Kidney tubule cell (primary cell): ENCODE results near the gene ANK2.

ENCODE experiments used
- DNase-seq: peaks from one replicate; pipeline ENCODE4 v3.0.0-alpha.2; 2018; ENCODE audit warnings: low spot score

ANK2 gene

DNA sequence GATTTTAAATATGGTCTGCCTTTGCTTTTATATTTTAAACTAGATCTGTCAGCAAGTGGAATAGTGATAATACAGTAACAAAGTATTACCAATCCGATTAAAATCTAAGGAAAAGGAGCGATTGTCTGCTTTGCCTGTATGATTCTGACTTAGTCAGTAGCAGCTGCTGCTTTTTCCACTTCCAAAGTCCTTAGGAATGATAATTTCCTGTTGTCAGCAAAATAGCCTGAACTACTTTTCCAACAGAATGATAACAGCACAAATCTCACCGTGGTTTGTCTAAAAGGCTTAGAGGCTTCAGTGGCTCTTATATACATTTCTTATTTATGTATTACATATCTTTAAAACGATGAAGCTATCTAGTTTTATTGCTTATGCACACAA lies 290.0 kb downstream of the ANK2 start:
- no peak for DNase-seq

DNA sequence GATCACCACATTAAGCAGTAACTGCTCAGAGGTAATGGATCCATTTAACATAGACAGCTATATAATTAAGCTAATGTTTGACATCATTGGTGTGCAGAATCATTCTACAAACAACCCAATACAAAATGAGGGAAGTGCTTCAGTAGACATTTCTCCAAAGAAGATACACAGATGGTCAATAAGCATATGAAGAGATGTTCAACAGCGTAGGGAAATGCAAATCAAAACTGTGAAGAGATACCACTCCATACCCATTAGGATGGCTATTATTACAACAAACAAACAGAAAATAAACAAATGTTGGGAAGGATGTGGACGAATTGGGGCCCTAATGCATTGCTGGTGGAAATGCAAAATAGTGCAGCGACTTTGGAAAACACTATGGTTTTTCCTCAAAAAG lies 294.6 kb downstream of the ANK2 start:
- no peak for DNase-seq

DNA sequence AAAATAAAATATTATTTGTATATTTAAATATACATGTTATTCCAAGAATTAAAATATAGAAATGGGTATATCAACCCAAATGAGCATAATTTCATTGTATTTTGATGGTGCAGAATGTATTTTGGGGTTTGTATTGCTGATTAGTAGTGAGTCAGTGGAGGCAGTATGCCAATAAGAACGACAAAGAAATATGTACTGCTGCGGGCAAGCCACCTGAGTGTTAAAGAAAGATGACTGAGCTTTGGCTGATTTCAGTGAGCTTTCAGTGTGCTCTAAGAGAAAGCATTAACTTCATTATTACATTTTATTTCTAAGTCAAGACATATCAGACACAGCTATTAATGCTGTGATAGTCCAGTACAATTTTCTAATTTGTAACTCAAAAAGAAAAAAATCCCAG lies 297.8 kb downstream of the ANK2 start:
- no peak for DNase-seq

DNA sequence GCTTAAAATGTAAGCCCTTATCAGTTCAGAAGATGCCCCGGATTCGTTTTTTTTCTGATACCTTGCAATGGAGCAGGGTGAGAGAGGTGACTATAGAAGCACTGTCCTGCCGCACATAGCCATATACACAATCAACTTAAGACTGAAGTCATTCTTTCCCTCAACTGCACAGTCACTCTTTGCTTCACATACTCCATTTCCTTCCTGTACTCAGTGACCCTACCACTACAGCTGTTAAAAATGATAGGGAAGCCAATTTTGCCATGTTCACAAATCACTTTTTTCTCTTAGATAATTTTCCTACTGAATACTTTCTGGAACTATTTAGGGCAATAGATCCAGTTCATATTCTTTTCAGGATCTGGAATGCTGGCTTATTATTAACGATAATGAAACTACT lies 300.0 kb downstream of the ANK2 start:
- peak; percentile 28 for DNase-seq

DNA sequence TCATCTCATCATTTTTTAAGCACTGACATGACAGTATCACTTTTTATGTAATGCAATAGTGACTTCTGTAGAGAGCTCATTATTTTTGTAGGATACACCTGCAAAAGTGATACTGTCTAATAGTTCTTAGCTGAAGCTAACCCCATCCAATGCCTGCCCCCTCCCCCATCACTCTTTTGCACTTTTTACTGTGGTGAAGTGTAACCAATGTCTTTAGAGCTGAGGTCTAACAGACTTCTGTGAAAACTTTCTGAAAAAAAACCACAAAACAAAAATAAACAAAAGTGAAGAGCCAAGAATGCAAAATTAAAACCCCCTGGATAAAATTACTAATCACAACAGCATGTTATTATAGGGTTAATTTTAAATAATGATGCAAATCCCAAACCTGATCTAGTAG lies 301.1 kb downstream of the ANK2 start:
- no peak for DNase-seq

DNA sequence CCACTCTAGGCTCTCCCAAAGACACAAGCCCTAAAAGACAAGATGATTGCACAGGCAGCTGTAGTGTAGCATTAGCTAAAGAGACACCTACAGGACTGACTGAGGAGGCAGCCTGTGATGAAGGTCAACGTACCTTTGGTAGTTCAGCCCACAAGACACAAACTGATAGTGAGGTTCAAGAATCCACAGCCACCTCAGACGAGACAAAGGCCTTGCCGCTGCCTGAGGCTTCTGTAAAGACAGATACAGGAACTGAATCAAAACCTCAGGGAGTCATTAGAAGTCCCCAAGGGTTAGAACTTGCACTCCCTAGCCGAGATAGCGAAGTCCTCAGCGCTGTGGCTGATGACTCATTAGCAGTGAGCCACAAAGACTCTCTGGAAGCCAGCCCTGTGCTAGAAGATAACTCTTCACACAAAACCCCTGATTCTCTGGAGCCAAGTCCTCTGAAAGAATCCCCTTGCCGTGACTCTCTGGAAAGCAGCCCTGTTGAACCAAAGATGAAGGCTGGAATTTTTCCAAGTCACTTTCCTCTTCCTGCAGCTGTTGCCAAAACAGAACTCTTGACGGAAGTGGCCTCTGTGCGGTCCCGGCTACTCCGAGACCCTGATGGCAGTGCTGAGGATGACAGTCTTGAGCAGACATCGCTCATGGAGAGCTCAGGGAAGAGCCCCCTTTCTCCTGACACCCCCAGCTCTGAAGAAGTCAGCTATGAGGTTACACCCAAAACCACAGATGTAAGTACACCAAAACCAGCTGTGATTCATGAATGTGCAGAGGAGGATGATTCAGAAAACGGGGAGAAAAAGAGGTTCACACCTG lies 306.3 kb downstream of the ANK2 start:
- peak; percentile 73 for DNase-seq

DNA sequence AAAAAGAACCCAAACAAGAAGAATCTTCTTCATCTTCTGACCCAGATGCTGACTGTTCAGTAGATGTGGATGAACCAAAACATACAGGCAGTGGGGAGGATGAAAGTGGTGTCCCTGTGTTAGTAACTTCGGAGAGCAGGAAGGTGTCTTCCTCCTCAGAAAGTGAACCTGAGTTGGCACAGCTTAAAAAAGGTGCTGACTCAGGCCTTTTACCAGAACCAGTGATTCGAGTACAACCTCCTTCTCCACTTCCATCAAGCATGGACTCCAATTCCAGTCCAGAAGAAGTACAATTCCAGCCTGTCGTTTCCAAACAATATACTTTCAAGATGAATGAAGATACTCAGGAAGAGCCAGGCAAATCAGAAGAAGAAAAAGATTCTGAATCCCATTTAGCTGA lies 307.0 kb downstream of the ANK2 start:
- DNase-seq, result no peak

DNA sequence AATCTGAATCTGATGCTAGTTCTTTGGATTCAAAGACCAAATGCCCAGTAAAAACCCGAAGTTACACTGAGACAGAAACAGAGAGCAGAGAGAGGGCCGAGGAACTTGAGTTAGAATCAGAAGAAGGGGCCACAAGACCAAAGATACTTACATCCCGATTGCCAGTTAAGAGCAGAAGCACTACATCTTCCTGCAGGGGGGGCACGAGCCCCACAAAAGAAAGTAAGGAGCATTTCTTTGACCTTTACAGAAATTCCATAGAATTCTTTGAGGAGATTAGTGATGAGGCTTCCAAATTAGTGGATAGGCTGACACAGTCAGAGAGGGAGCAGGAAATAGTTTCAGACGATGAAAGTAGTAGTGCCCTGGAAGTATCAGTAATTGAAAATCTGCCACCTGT lies 309.3 kb downstream of the ANK2 start:
- DNase-seq, result no peak

DNA sequence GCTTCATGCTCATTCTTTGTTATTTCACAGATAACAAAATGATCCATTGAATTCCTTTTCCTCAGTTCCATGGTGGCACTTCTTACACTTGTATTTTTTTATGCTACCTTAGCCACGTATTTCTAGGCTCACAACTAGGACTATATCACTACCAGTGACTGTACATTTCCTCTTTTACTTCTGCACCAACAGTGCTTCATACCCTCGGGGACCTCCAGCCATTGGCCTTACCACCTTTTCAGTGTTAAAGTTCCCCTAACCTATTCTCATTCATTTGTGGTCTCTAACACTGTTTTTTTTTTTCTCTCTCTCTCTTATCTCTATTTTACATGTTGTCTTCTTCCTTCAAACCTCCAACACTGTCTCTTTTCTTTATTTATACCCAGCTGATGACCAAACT lies 315.9 kb downstream of the ANK2 start:
- DNase-seq, result no peak

DNA sequence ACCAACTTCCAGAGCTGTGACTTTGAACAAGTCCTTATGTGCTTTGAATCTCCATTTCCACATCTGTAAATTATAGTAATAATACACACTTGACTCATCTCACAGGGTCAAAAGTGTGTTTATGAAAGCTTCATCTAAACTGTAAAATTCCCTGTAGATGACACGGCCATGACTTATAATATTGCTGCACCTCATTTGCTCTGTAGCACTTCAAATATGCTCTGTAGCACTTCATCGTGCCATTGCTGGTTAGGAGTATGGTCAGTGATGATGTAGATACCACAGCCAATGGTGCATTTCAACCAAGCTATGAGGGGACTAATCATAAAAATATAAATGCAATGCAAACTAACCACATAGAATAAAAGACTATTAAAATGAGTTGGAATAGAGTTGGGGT lies 318.6 kb downstream of the ANK2 start:
- peak; percentile 37 for DNase-seq

DNA sequence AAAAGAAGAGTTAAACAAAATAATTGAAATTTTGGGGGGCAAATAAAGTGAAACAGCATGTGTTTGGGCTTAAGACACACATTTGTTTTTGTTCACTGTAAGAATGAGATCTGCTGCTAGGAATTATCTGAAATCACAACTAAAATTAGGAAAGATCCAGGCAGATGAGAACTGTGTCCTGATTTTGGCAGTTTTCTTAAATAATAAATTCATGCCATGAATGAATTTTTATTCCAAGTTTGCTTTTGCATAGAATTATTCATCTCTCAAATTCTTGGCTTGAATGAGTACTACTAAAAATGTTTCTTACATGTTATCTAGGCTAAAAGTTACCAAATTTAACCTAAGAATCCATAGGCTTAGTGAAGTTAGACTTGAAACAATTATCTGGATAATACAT lies 321.7 kb downstream of the ANK2 start:
- DNase-seq, result no peak

DNA sequence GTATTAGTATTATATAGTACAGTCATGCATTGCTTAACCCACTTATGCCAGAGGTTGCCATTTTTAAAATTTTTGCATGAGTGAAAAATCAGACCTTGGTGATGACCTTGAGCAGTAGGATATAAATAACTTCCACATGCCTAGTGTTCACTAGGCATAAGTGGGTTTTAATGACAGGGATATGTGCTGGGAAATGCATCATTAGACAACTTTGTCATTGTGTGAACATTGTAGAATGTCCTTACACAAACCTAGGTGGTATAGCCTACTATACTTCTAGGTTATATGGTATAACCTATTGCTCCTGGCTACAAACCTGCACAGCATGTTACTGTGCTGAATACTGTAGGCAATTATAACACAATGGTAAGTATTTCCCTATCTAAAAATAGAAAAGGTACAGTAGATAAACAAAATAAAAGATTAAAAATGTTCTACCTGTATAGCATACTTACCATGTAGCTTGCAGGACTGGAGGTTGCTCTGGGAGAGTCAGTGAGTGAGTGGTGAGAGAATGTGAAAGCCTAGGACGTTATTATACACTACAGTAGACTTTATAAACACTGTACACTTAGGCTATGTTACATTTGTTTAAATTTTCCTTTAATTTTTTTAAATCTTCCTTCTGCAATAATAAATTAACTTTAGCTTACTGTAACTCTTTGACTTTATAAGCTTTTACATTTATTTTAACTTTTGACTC lies 326.7 kb downstream of the ANK2 start:
- no peak for DNase-seq

DNA sequence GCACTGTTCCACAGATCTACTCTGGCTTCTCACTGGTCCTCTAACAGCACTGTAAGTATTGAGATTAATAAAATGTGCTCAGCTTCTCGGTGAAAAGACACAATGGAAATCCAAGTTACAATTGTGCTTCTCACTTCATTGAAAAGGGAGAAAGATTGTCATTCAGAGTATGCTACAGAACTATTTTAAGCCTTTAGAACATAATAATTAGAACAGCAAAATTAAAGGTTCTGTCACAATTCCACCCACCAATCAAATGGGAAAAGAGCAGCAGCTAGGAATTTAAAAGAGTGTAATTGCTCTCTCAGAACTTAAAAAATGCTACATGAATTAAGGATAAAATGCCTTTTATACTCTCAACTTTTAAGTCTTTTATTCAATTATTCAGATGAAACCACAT lies 329.4 kb downstream of the ANK2 start:
- no peak for DNase-seq

DNA sequence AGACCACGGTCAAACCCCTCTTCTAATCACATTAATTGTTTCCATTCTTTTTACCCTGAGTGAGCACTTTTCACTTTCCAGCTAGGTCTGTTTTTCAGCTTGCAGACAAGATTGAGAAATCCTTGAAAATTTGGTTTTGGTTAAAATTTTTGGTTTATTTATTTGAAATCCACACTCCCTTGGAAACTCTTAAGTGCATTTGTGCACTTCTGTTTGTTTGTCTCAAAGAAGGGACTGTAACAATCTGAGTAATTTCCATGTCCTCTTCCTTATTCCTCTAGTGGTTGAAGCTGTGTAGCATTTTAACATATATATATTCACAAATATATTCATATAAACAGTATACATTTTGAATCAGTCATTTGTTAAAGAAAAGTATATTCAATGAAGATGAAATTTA lies 333.3 kb downstream of the ANK2 start:
- no peak for DNase-seq

DNA sequence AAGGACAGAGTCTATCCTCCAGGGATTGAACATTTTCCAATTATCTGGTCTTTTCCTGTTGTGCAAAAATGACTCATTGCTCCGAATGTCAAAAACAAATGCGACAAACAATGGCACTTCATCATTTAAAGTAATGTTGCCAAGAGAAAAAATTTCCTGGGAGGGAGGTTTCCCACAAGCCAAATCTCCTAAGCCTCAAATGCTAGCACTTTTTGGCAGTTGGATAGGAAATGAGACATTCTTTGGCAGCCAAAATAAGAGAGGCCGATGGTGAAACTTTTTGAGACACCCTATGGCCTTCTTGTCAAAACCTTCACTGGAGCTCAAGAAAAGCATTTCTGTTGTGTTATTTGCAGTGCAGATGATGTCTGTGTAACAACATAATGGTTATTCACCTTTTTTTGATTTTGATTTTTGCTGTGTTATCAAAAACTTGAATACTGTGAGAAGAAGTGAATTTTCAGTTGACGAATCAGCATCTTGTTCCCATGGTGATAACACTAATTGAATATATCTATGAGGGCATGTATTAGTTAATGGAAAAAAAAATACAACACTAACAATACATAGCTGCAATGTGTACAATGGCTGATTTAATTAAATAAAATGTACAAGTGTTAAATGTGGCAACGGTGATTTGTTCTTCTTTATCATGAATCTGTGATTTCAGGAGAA lies 333.8 kb downstream of the ANK2 start:
- DNase-seq, result no peak

DNA sequence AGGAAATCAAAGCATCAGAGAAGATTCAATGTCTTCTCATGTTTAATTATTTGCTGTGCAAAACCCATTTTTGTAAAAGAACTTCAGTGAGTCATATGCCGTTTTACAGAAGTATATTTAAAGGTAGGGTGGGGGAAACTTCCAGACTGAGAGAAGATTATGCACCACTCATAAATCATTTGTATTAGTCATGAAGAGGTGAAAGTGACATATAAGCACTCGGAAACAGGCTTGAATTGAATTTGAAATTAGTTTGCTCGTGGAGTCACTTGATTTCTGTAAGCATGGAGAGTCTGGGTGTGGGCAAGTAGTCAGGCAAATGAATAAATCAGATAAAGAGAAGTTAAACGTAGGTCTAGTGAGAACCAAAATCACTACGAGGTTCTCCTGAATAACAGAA lies 335.1 kb downstream of the ANK2 start:
- DNase-seq, result peak; percentile 79

DNA sequence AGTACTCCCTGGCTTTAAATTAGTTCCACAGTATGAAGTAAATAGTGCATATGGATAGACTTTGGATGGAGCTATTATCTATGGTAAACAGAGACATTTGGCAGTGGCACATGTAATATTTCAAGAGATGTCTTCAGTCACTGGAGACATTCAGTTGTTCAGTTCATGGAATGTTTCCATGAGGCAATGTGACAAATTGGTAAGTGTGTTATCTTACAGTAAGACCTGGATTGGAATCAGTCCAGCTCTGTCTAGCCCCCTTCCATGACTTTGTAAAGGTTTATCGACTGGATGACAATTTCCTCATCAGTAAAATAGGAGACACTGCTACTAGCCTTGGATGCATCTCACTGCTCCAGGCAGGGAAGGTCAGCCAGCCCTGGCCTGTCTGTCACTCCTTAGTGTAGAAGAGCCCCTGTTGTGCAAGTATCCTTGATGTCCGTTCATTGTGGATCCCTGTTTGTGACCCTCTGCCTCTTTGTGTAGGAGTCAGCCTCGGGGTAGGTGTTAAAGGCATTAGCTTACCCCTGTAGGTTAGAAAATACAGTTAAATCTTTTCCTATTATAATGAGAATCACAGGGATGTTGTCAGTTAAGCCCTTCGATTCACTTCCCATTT lies 335.9 kb downstream of the ANK2 start:
- no peak for DNase-seq

DNA sequence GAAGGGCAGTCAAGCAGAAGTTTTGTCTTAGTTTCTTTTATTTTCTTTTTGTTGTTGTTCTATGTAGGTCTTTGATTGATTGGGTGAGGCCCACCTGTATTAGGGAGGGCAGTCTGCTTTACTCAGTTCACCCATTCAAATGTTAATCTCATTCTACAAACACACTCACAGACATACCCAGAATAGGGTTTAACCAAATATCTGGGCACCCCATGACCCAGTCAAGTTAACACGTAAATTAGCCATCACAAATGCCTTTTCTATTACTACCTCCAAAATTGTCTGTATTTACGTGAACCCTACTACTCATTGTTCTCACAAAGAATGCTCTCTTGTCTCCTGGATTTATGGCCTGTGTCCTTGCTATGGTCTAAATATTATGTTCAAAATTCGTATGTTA lies 339.7 kb downstream of the ANK2 start:
- DNase-seq, result no peak

DNA sequence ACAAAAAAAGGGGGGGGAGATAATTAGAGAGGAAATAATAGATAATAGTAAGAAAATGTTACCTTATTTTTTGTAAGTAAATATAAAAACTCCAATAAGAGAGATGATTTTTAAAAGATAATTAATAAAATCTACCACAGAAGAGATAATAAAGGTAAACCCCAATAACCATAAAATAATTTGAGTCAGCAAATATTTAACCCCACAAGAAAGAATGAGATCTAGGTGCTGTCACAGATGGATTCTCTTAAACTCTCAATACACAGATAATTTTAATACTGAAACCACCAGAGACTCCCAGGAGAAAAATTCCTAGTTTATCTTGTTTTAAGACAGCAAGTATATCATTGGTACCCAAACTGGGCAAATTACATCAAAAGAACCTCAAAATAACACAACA lies 341.4 kb downstream of the ANK2 start:
- no peak for DNase-seq

DNA sequence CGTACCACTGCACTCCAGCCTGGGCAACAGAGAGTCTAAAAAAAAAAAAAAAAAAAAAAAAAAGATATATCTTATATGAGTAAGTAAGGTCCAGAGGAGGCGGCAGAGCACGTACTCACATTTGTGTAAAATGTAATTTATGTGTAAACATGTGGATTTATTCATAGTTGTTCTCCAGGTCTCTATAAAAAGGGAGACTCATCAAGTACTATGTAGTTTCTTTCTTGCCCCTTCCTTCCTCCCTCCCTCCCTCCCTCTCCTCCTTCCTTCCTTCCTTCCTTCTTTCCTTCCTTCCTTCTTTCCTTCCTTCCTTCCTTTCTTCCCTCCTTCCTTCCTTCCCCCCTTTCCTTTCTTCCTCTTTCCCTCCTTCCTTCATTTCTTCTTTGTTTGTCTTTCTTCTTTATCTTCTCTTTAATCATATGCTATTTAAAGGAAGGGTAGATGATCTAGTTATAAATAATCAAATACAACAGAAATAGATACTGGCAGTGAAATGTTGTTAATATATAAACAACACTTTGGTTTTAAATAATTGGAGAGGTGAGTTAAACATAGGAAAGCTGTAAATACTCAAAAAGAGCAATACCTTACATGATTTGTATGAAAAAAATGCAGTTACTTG lies 344.8 kb downstream of the ANK2 start:
- no peak for DNase-seq

DNA sequence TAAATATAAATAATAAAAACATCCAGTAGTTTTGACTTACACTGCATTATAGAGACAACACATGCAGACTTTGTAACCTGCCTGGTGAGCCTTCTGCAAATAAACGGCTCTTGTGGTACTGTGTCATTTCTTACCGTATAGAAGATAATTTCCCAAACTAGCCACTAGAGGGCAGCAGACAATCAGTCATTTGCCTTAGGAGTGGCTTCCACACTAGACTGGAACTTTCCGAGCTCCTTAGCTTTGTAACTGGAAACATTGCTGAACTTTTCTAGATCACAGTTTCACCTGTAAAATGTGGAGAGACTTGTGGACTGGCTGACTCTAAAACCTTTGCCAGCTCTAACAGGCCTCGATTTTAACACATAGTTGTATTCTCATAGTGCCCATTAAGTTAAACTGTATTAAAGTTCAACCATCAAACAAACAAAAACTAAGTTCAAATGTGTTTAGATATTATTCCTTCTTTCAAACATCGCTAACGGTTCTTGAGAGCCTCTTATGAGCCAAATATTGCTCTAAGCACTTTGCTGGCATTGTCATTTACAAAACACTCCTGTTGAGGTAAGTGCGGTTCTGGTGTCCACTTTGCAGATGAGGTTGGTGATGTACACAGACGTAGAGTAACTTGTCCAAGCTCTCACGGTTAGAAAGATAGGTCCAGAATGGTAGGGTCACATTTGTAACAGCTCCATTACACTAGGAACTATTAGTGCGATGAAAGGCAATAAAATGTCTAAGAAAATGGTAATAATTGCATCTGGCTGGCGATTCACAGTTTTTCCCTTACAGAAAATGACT lies 345.5 kb downstream of the ANK2 start:
- peak; percentile 86 for DNase-seq
